Panc1 (cell line): ENCODE data around the gene AIRE. TPM values are rescaled to one million over a fixed set of nuclear protein-coding genes. Genes with fewer than 3 reads are reported as not detected.
"Not testable (repeated sequence)": the region's sequence is repeated elsewhere in the genome, so short reads cannot be mapped to it uniquely, and the experiment has no call there.

ENCODE experiments used
- ATAC-seq: fragments of 200-7000 bp; cut with Tn5 transposase; 2 replicates; pipeline ENCODE4 v1.9.1; 2020; ENCODE audit warnings: mild to moderate bottlenecking, moderate library complexity
- BruUV-seq: library from RNA; stranded (reverse); fragments of 400-500 nt; replicated peaks from 2 replicates; lab custom pipeline; 2021; lab: Mats Ljungman, UMichigan
- CTCF ChIA-PET: fragments of 300-600 bp; sonication (Branson Sonifier 250); formaldehyde crosslinking; loops from one replicate; lab custom pipeline; 2022; ENCODE audit warnings: antibody characterized with exemption; lab: Charles Lee
- POLR2A ChIA-PET: fragments of 300-600 bp; sonication (Branson Sonifier 250); formaldehyde crosslinking; loops from one replicate; lab custom pipeline; 2022; ENCODE audit warnings: antibody characterized with exemption; lab: Charles Lee
- DNase-seq: peaks from one replicate; pipeline ENCODE4 v3.0.0-alpha.2; 2010; ENCODE audit warnings: low read depth, low spot score
- H3K27ac ChIP-seq: 2 replicates; pipeline ENCODE4 v1.5.1; 2011; ENCODE audit warnings: mild to moderate bottlenecking, low read length, inconsistent platforms
- H3K27me3 ChIP-seq: fragments of 200-500 bp; sonication (Bioruptor generic); 2 replicates; pipeline ENCODE4 v1.6.0; 2014; ENCODE audit warnings: low read length, inconsistent platforms; ENCODE audit not compliant: control insufficient read depth, insufficient read depth
- H3K36me3 ChIP-seq: fragments of 200-500 bp; sonication (Bioruptor generic); 2 replicates; pipeline ENCODE4 v1.5.1; 2014; ENCODE audit warnings: inconsistent platforms, mild to moderate bottlenecking, low read length, moderate library complexity; ENCODE audit not compliant: control insufficient read depth, insufficient read depth
- H3K4me1 ChIP-seq: 2 replicates; pipeline ENCODE4 v1.5.1; 2011; ENCODE audit warnings: inconsistent platforms, mild to moderate bottlenecking, low read length, moderate library complexity; ENCODE audit not compliant: control insufficient read depth, insufficient read depth
- H3K4me3 ChIP-seq, 2 experiments: 2 replicates each; pipeline ENCODE4 v1.5.1; 2011 to 2012; ENCODE audit warnings: low read depth in 2 of 2, low read length in 2 of 2, mild to moderate bottlenecking in 2 of 2, inconsistent platforms in 1 of 2, moderate library complexity in 1 of 2
- H3K9me3 ChIP-seq: fragments of 200-500 bp; sonication (Bioruptor generic); 2 replicates; pipeline ENCODE4 v1.5.1; 2014; ENCODE audit warnings: low read depth, mild to moderate bottlenecking, inconsistent platforms, low read length, moderate library complexity; ENCODE audit not compliant: control insufficient read depth, insufficient read depth
- CTCF ChIP-seq: fragments of 450-650 bp; IDR thresholded peaks from 2 replicates; pipeline ENCODE4 v1.5.1; 2017; ENCODE audit warnings: mild to moderate bottlenecking
- POLR2AphosphoS5 ChIP-seq: IDR thresholded peaks from 2 replicates; pipeline ENCODE4 v1.6.1; 2012; ENCODE audit warnings: mild to moderate bottlenecking, low read depth, low read length, moderate library complexity
- REST ChIP-seq, 2 experiments: IDR thresholded peaks; 2 replicates each; pipeline ENCODE4 v1.6.1; 2011 to 2012; ENCODE audit warnings: low read depth in 2 of 2, control low read depth in 1 of 2, low read length in 1 of 2, mild to moderate bottlenecking in 1 of 2, moderate library complexity in 1 of 2; ENCODE audit not compliant: insufficient read depth in 1 of 2
- SIN3A ChIP-seq: IDR thresholded peaks from 2 replicates; pipeline ENCODE4 v1.6.1; 2012; ENCODE audit warnings: low read depth, mild to moderate bottlenecking, low read length, moderate library complexity, borderline replicate concordance; ENCODE audit not compliant: insufficient read depth
- TCF7L2 ChIP-seq: IDR thresholded peaks from 2 replicates; pipeline ENCODE4 v1.6.1; 2011; ENCODE audit warnings: mild to moderate bottlenecking, low read depth, low read length, inconsistent platforms
- in situ Hi-C: cut with HindIII; loops from 2 replicates; pipeline ENCODE4 v1.10.0; 2016; ENCODE audit warnings: low sequenced_read_pairs, low pct_unique_long_range_greater_than_20kb
- intact Hi-C: fragments of 100-400 bp; cut with micrococcal nuclease; formaldehyde crosslinking; loops from one replicate; pipeline ENCODE4 v1.10.0; 2022; ENCODE audit not compliant: unreplicated experiment
- total RNA-seq: library from RNA; stranded (reverse); gene quantifications from one replicate; pipeline ENCODE4 v1.2.1, GENCODE V29; 2021; ENCODE audit not compliant: unreplicated experiment

Gene AIRE
- total RNA-seq, 1 experiment from 2014 or later, result not detected

GRCh38 chr21:44247904-44248303, 37.8 kb upstream of the AIRE start:
- in situ Hi-C loops, CTCF ChIA-PET, ATAC-seq, POLR2A ChIA-PET, H3K4me1 ChIP-seq, H3K27me3 ChIP-seq, H3K27ac ChIP-seq, H3K4me3 ChIP-seq, BruUV-seq, H3K36me3 ChIP-seq, intact Hi-C loops, DNase-seq, H3K9me3 ChIP-seq: not testable (repeated sequence)

- ATAC-seq, in situ Hi-C loops, H3K4me3 ChIP-seq, H3K27ac ChIP-seq, intact Hi-C loops, POLR2A ChIA-PET, H3K27me3 ChIP-seq, DNase-seq, H3K36me3 ChIP-seq, BruUV-seq, H3K4me1 ChIP-seq, H3K9me3 ChIP-seq, CTCF ChIA-PET: not testable (repeated sequence)
These were observed 36.3 kb upstream of the AIRE start for GRCh38 chr21:44249204-44250037.

GRCh38 chr21:44253832-44254710, 31.6 kb upstream of the AIRE start:
- CTCF ChIA-PET, result interaction anchor here (0.5 kb wide), 1 partner anchor 265 kb away, joined by 3 read pairs; no protein-coding TSS in a partner anchor
- Histone ChIP-seq H3K27ac (no peak overlapping the region), H3K27me3 (no peaks in the 10 kb centered on the region), H3K36me3 (no peaks in the 10 kb centered on the region), H3K9me3 (no peaks in the 10 kb centered on the region), H3K4me3 (no peak overlapping the region), H3K4me1 (no peaks in the 10 kb centered on the region)
- POLR2A ChIA-PET, result no interaction called here
- TF ChIP-seq POLR2AphosphoS5 (no peak), SIN3A (no peak), CTCF (no peak), REST (IDR thresholded peaks at IDR 0.05; ENCODE audit: insufficient read depth in 1 of 2, low read depth in 2 of 2, low read length in 1 of 2) (no peak), TCF7L2 (no peak)
- ATAC-seq (no peak), DNase-seq (no peak)
- intact Hi-C loops (no loop called here), in situ Hi-C loops (no loop called here)
- BruUV-seq, result no TSS peak
